GM18526 (cell line): ENCODE measurements around the gene SBNO2.

Source experiments
- POLR2A ChIP-seq: IDR thresholded peaks from 3 replicates; pipeline ENCODE4 v1.6.1; 2011; ENCODE audit not compliant: insufficient read length; ENCODE audit errors: extremely low read depth

The SBNO2 gene

GRCh38 chr19:1173159-1173844 lies 766 bp downstream of the SBNO2 start:
- TF ChIP-seq POLR2A, result no peak

DNA sequence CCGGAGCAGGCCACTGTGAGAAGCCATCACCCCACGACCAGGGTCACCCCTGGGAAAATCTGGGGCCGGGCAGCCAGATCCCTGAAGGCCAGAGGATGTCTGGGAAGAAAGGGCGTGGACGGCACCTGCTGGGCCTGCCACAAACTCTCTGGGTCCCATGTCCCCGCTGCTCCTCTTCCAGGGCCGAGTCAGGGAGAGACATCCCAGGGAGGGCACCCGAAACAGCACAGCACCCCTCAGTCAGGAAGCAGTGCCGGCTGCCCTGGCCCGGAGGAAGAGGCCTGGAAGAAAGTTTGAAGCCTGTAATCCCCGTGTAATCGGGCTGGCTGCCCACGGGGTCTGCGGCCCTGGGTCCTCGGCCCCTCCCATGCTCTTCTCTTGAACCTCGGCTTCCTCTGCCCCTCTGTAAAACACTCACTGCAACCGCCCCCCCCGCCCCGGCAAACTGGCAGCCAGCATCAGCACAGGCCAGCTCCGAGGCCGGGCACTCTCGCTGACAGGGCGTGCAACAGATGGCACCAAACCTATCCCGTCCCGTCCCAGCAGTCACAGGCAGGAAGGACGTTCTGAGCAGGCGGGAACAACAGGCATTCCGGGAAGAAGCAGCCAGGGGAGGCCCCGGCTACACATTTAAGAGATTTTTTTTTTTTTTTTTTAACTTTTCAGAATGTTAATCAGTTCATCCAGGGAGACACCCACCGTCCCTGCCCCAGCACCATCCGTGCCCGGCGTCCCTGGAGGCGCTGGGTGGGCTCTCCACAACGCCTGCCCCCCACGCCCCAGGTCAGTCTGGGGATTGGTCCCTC lies 1.5 kb downstream of the SBNO2 start:
- TF ChIP-seq POLR2A, result no peak

- TF ChIP-seq POLR2A, result no peak
Measured at GRCh38 chr19:1171755-1172352, 2.2 kb downstream of the SBNO2 start.

DNA sequence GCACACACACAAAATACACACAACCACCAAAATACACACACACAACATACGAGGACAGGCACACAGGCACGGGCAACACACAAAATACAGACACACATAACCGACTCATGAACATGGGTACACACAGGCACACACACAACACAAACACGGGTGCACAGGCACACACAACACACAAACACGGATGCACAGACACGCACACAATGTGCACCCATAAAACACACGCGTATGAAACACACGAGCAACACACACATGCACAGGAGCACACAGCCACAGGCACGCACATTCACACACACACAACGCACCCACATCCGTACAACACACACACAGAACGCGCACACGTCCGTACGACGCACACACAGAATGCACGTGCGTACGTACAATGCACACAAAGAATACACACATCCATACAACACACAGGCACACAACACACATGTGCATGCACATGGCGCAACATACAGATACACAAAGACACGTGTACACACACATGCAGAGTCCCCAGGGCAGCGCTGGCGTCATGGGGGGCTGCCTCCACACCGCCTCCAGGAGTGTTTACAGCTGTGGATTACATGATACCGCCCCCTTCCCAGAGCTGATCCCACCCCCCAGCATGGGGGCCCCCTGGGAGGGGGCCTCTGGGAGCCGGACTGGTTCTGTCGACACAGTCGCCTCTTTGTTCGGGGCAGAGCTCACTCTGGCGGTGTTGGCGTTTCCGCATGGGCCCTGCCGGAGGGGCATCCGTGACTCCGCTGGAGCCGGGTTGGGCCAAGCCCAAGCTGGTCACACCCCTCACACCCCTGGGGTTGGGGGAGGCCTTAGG lies 2.9 kb downstream of the SBNO2 start:
- peak; percentile 6 for TF ChIP-seq POLR2A

DNA sequence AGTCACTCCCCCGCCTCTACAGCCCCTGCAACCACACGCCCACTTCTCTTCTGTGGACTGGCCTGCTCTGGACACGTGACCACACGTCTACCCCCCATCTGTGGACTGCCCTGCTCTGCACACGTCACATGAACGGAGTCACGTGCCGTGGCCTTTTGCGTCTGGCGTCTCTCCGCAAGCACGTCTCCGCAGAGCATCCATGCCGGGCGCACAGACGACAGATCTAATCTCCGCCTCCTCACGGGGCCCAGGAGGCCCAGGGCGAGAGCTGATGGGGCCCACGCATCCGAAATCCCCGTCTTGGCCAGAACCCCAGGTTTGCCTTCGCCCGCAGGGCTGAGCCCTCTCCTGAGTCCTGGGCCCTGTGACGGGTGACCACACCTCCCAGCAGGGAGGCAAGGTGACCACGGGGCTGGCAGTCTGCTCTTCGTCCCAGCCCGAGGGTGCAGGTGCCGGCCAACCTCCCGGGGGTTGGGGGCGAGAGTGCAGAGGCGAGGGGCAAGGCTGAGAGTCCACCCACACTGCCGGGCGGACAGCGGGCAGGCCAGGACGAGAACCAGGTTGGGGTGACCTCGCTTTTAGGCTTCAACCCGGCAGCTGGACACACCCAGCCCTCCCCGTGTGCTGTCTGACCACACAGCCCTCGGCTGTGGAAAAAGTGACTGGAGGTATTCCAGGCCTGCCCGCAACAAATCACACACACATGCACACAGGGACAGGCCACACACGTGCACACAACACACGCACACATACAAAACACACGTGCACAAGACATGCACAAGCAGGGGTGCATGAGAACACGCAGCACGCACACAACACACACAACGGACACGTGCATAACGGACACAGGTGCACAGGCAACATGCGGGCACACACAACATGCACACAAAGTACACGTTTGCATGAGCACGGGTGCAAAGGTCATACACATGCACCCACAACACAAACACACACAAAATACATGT lies 3.9 kb downstream of the SBNO2 start:
- TF ChIP-seq POLR2A, result peak; percentile 20

DNA sequence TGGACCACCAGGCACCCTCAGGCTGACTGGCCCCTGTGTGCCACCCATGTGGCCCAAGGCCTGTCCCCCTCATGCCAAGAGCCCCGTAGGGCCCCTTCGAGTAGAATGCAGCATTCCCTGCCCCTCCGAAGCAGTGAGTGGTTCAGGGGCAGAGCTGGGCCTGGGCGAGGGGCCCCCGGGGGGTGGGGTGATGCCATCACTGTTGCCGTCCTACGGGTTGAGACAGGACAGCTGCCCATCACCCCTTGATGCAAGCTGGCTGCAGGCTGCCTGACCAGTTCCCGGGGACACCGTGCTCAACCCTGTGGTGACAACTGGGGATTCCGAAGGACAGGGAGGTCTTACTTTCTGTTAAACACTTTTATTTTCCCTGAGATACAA lies 4.7 kb downstream of the SBNO2 start:
- no peak for TF ChIP-seq POLR2A

GRCh38 chr19:1168572-1169410 lies 5.3 kb downstream of the SBNO2 start:
- no peak for TF ChIP-seq POLR2A

GRCh38 chr19:1167687-1168571 lies 6.1 kb downstream of the SBNO2 start:
- TF ChIP-seq POLR2A, result no peak

- TF ChIP-seq POLR2A, result no peak
Measured at GRCh38 chr19:1166872-1167573, 7.0 kb downstream of the SBNO2 start.

DNA sequence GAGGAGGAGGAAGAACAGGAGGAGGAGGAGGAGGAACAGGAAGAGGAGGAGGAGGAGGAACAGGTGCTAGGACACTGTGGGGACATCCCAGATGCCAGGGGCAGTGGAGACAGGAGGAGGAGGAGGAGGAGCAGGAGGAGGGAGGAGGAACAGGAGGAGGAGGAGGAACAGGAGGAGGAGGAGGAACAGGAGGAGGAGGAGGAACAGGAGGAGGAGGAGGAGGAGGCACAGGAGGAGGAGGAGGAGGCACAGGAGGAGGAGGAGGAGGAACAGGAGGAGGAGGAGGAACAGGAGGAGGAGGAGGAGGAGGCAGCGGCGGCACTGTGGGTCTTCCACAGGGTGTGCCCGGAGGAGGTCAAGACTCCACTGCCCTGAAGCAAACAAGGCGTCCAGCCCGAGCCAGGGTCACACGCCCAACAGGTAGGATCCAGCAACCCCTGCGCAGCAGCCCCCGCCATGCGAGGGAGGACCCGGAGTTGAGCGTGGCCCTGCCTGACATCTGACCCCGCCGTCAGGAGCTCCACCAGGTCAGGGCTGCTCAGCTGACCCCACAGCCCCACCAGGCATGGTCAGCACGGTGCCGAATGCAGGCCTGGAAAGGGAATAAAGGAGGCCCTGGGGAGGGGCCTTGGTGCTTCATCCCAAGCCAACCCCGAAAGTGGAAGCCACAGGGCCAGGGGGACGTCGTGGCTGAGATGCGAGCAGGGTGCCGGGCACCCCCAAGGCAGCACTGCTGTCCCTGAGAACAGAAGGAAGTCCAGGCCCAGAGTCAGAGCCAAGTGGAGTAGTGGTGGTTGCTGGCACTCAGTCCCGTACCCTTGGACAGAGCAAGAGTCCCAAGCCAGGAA lies 9.2 kb downstream of the SBNO2 start:
- TF ChIP-seq POLR2A, result no peak
